IMR-90 (cell line): ENCODE measurements around the gene FARP1. TPM values are rescaled to one million over a fixed set of nuclear protein-coding genes. Genes with fewer than 3 reads are reported as not detected.

Source experiments
- ATAC-seq: fragments of 200-7000 bp; cut with Tn5 transposase; 2 replicates; pipeline ENCODE4 v1.9.1; 2020; ENCODE audit warnings: low read depth, mild to moderate bottlenecking, moderate library complexity
- BruUV-seq: library from RNA; stranded (reverse); fragments of 400-500 nt; replicated peaks from 2 replicates; lab custom pipeline; 2021; lab: Mats Ljungman, UMichigan
- CTCF ChIA-PET: fragments of 300-600 bp; formaldehyde crosslinking; extraction: SDS; loops from one replicate; lab custom pipeline; 2021; ENCODE audit warnings: antibody characterized with exemption; lab: Yijun Ruan, JAX
- POLR2A ChIA-PET: fragments of 300-600 bp; sonication (Branson Sonifier 250); formaldehyde crosslinking; loops from one replicate; lab custom pipeline; 2022; ENCODE audit warnings: antibody characterized with exemption; ENCODE audit not compliant: unreplicated experiment; lab: Charles Lee
- DNase-seq: peaks from one replicate; pipeline ENCODE4 v3.0.0; 2013
- H2AFZ ChIP-seq: replicated peaks from 2 replicates; pipeline ENCODE3; 2013; ENCODE audit warnings: low read length, mild to moderate bottlenecking; ENCODE audit not compliant: poor library complexity
- H2AK5ac ChIP-seq: 2 replicates; pipeline ENCODE4 v1.6.1; 2013; ENCODE audit warnings: low read depth, low read length, inconsistent platforms
- H2AK9ac ChIP-seq: replicated peaks from 2 replicates; pipeline ENCODE3; 2013; ENCODE audit warnings: mild to moderate bottlenecking, low read depth, low read length, moderate library complexity; ENCODE audit not compliant: poor library complexity
- H2BK120ac ChIP-seq: 2 replicates; pipeline ENCODE4 v1.6.1; 2013; ENCODE audit warnings: low read depth, low read length, inconsistent platforms
- H2BK15ac ChIP-seq: 3 replicates; pipeline ENCODE4 v1.6.1; 2013; ENCODE audit warnings: low read depth, low read length, inconsistent platforms
- H2BK20ac ChIP-seq: 2 replicates; pipeline ENCODE4 v1.6.1; 2013; ENCODE audit warnings: low read depth, mild to moderate bottlenecking, inconsistent platforms, low read length, moderate library complexity
- H2BK5ac ChIP-seq: 2 replicates; pipeline ENCODE4 v1.6.1; 2013; ENCODE audit warnings: mild to moderate bottlenecking, low read depth, low read length, inconsistent platforms; ENCODE audit not compliant: poor library complexity, severe bottlenecking
- H3K14ac ChIP-seq: replicated peaks from 2 replicates; pipeline ENCODE4 v1.6.1; 2013; ENCODE audit warnings: low read depth, low read length, inconsistent platforms
- H3K18ac ChIP-seq: 2 replicates; pipeline ENCODE4 v1.6.1; 2013; ENCODE audit warnings: low read depth, low read length, control low read depth
- H3K23ac ChIP-seq: 2 replicates; pipeline ENCODE4 v1.6.1; 2013; ENCODE audit warnings: low read depth, low read length, inconsistent platforms
- H3K27ac ChIP-seq: 2 replicates; pipeline ENCODE4 v1.5.1; 2013; ENCODE audit warnings: mild to moderate bottlenecking, control low read depth, low read length; ENCODE audit not compliant: insufficient read depth
- H3K27me3 ChIP-seq: 2 replicates; pipeline ENCODE4 v1.6.1; 2013; ENCODE audit warnings: low read length; ENCODE audit not compliant: control insufficient read depth, insufficient read depth
- H3K36me3 ChIP-seq: 2 replicates; pipeline ENCODE4 v1.6.1; 2013; ENCODE audit warnings: low read length, mixed read lengths; ENCODE audit not compliant: control insufficient read depth, insufficient read depth
- H3K4ac ChIP-seq: 2 replicates; pipeline ENCODE4 v1.6.1; 2013; ENCODE audit warnings: low read depth, low read length, inconsistent platforms
- H3K4me1 ChIP-seq: 2 replicates; pipeline ENCODE4 v1.6.1; 2013; ENCODE audit warnings: low read length, mixed read lengths; ENCODE audit not compliant: control insufficient read depth, insufficient read depth
- H3K4me2 ChIP-seq: 2 replicates; pipeline ENCODE4 v1.6.1; 2013; ENCODE audit warnings: low read depth, mild to moderate bottlenecking, control low read depth, low read length, moderate library complexity
- H3K4me3 ChIP-seq: 2 replicates; pipeline ENCODE4 v1.5.1; 2013; ENCODE audit warnings: low read depth, mild to moderate bottlenecking, control low read depth, low read length, moderate library complexity; ENCODE audit not compliant: insufficient read depth
- H3K56ac ChIP-seq: 2 replicates; pipeline ENCODE4 v1.6.1; 2013; ENCODE audit warnings: low read length, inconsistent platforms; ENCODE audit not compliant: insufficient read depth; ENCODE audit errors: extremely low read depth
- H3K79me1 ChIP-seq, 2 experiments: 2 replicates each; pipeline ENCODE4 v1.6.1; 2013; ENCODE audit warnings: low read length in 2 of 2, inconsistent platforms in 1 of 2, low read depth in 1 of 2
- H3K9ac ChIP-seq: 2 replicates; pipeline ENCODE4 v1.6.1; 2013; ENCODE audit warnings: low read depth, low read length, control low read depth
- H3K9me1 ChIP-seq: 2 replicates; pipeline ENCODE4 v1.6.1; 2013; ENCODE audit warnings: low read length, inconsistent platforms; ENCODE audit not compliant: insufficient read depth
- H3K9me3 ChIP-seq: 2 replicates; pipeline ENCODE4 v1.6.1; 2013; ENCODE audit warnings: low read length; ENCODE audit not compliant: control insufficient read depth, insufficient read depth
- H4K20me1 ChIP-seq: 2 replicates; pipeline ENCODE4 v1.6.1; 2013; ENCODE audit warnings: low read length, inconsistent platforms; ENCODE audit not compliant: insufficient read depth
- H4K5ac ChIP-seq: 2 replicates; pipeline ENCODE4 v1.6.1; 2013; ENCODE audit warnings: mild to moderate bottlenecking, low read depth, low read length, control low read depth
- H4K8ac ChIP-seq, 2 experiments: 2 replicates each; pipeline ENCODE4 v1.6.1; 2013; ENCODE audit warnings: low read depth in 2 of 2, low read length in 2 of 2, control low read depth in 1 of 2, inconsistent platforms in 1 of 2
- H4K91ac ChIP-seq: 2 replicates; pipeline ENCODE4 v1.6.1; 2013; ENCODE audit warnings: low read depth, low read length, inconsistent platforms; ENCODE audit not compliant: insufficient read depth
- MAZ ChIP-seq: IDR thresholded peaks from 2 replicates; pipeline ENCODE4 v1.6.1; 2012; ENCODE audit warnings: low read depth, mild to moderate bottlenecking, low read length, improper control_type of control experiment, moderate library complexity, borderline replicate concordance
- MXI1 ChIP-seq: IDR thresholded peaks from 2 replicates; pipeline ENCODE4 v1.6.1; 2012; ENCODE audit warnings: low read depth, mild to moderate bottlenecking, low read length, moderate library complexity, borderline replicate concordance
- WGBS, 2 experiments: methylation state at CpG; one replicate each; pipeline versions ENCODE4 v1.1.5 to v1.1.7; 2013; ENCODE audit warnings: missing lambda C conversion rate in 2 of 2; ENCODE audit not compliant: insufficient read length in 1 of 2; ENCODE audit errors: extremely low coverage in 2 of 2; 5-methylcytosine and 5-hydroxymethylcytosine counted together
- dilution Hi-C: fragments of 300-500 bp; cut with HindIII; formaldehyde crosslinking; loops from one replicate; pipeline ENCODE4 v1.14.3; 2018; ENCODE audit warnings: low sequenced_read_pairs; ENCODE audit not compliant: unreplicated experiment
- in situ Hi-C: fragments of 300-500 bp; cut with MboI; formaldehyde crosslinking; loops from 3 replicates; pipeline ENCODE4 v1.14.3; 2019; ENCODE audit warnings: low sequenced_read_pairs, inconsistent platforms, mixed read lengths
- intact Hi-C: fragments of 100-400 bp; cut with micrococcal nuclease; formaldehyde crosslinking; loops from 2 replicates; pipeline ENCODE4 v1.10.0; 2022
- polyA plus RNA-seq, 3 experiments: library from polyadenylated mRNA; depleted of rRNA; stranded (reverse); fragments of >200 nt; gene quantifications; 2 replicates each; pipeline ENCODE4 v1.2.3, GENCODE V29; 2012; ENCODE audit warnings: low replicate concordance in 1 of 3
- total RNA-seq: library from RNA; depleted of rRNA; stranded (reverse); fragments of >200 nt; gene quantifications from 2 replicates; pipeline ENCODE4 v1.2.3, GENCODE V29; 2012

Gene FARP1
- total and polyA plus RNA-seq, 2 of the 4 experiments (the other 2 are of a cell fraction): 39.6 to 57.0 TPM

DNA sequence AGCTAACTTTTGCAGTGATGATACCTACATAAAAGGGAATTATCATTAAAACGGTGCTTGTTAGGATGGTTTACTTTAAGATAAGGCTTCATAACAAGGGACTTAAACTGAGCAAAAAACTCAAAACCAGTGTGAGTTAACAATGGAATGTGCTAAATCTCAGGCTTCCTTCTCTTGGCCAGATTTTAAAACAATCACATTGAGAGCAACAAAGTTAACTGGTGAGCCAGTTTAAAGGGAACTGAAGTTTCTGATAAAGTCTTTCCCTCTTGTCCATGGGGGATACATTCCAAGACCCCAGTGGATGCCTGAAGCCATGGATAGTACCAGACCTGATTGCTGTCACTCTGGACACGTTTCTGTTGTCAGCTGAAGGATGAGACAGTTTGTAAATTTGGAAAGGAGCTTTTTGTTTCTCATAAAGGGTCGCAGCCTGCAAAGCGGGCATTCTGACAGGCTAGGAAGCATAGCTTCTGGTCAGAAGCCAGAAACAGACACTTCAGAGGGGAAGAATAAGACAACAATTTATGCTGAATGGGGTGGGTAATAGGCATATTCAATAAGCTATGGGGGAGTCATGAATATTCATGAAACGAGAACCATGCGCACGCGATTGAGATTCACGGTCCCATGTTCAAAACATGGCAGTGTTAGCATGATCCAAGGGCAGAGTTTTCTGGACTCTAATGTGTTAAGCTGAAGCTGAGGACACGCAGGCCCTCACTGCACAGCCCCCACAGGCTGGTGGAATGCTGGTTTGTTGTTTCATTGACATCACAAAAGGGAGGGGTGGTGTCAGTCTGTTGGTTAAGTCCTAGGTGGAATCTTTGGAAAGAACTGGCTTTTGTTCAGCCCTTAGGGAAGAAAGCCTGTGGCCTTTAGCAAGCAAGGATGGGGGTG, 184.7 kb downstream of the FARP1 start:
- H3K18ac ChIP-seq: peak overlapping the region; percentile 95
- peak overlapping the region; percentile 83 for H3K14ac ChIP-seq
- in situ Hi-C loops (no loop called here), intact Hi-C loops (no loop called here), dilution Hi-C loops (no loop called here)
- peak overlapping the region; percentile 64; the same call in 2 of the 3 replicates for H2BK15ac ChIP-seq
- no TSS peak for BruUV-seq
- CTCF ChIA-PET: no interaction called here
- peak overlapping the region; percentile 78 for H4K5ac ChIP-seq
- peaks cover 19% of the 10 kb centered on the region for H4K20me1 ChIP-seq
- peak overlapping the region; percentile 89 for H2AK5ac ChIP-seq
- H2AFZ ChIP-seq: peak overlapping the region; percentile 46
- ATAC-seq: peak; percentile 86
- peak; percentile 78 for DNase-seq
- peaks cover 52 to 79% of the 10 kb centered on the region in 2 experiments for H3K79me1 ChIP-seq
- peak overlapping the region; percentile 77 for H3K4me2 ChIP-seq
- peak overlapping the region; percentile 89 for H3K4ac ChIP-seq
- H3K9me3 ChIP-seq: no peaks in the 10 kb centered on the region
- H3K36me3 ChIP-seq: no peaks in the 10 kb centered on the region
- H4K8ac ChIP-seq: peak overlapping the region; percentile 19 to 74; a peak in 3 of 4 replicates
- H3K4me3 ChIP-seq: no peak overlapping the region
- peak overlapping the region; percentile 96 for H3K27ac ChIP-seq
- H2BK5ac ChIP-seq: peak overlapping the region; percentile 91
- peak overlapping the region; percentile 85 for H4K91ac ChIP-seq
- no peak for TF ChIP-seq MXI1
- peak; percentile 88 for TF ChIP-seq MAZ
- POLR2A ChIA-PET: no interaction called here
- H2AK9ac ChIP-seq: peak overlapping the region; percentile 18
- peaks cover 16% of the 10 kb centered on the region for H3K9me1 ChIP-seq
- peak overlapping the region; percentile 85; the same call in 1 of the 2 replicates for H2BK20ac ChIP-seq
- H3K23ac ChIP-seq: peak overlapping the region; percentile 86
- peak overlapping the region; percentile 81 for H3K9ac ChIP-seq
- H3K27me3 ChIP-seq: no peaks in the 10 kb centered on the region
- WGBS, 2 experiments: 56% methylated on average over 2 of the region's 10 CpGs; no CpG with 5 or more reads in 1 of the 2 experiments
- peak overlapping the region; percentile 46; the same call in 1 of the 2 replicates for H3K56ac ChIP-seq
- peaks cover 19% of the 10 kb centered on the region for H3K4me1 ChIP-seq
- peak overlapping the region; percentile 80 for H2BK120ac ChIP-seq
